A673 (cell line): Measurements from ENCODE around the gene TMEM205. TPM values are rescaled to one million over a fixed set of nuclear protein-coding genes. Genes with fewer than 3 reads are reported as not detected.
"Not testable (repeated sequence)": the region's sequence is repeated elsewhere in the genome, so short reads cannot be mapped to it uniquely, and the experiment has no call there.

Experiments
- BruUV-seq: library from RNA; stranded (reverse); fragments of 400-500 nt; replicated peaks from 2 replicates; lab custom pipeline; 2021; lab: Mats Ljungman, UMichigan
- CTCF ChIA-PET: fragments of 300-600 bp; sonication (Branson Sonifier 250); formaldehyde crosslinking; loops from one replicate; lab custom pipeline; 2022; ENCODE audit warnings: antibody characterized with exemption; lab: Charles Lee
- POLR2A ChIA-PET: fragments of 300-600 bp; sonication (Branson Sonifier 250); formaldehyde crosslinking; loops from one replicate; lab custom pipeline; 2022; ENCODE audit warnings: antibody characterized with exemption; ENCODE audit not compliant: low non-redundant PET; lab: Charles Lee
- DNase-seq: peaks from one replicate; pipeline ENCODE4 v3.0.0-alpha.2; 2015; ENCODE audit warnings: low spot score
- H3K27ac ChIP-seq: fragments of 200-600 bp; sonication (generic); 2 replicates; pipeline ENCODE4 v1.5.1; 2016; ENCODE audit warnings: mixed run types, low read depth, mild to moderate bottlenecking, mixed read lengths, antibody characterized with exemption, low read length; ENCODE audit not compliant: poor library complexity, severe bottlenecking
- H3K27me3 ChIP-seq: fragments of 200-600 bp; sonication (generic); replicated peaks from 2 replicates; pipeline ENCODE4 v1.6.1; 2017; ENCODE audit warnings: mixed run types, low read depth, mild to moderate bottlenecking, mixed read lengths, antibody characterized with exemption, low read length; ENCODE audit not compliant: insufficient read depth, poor library complexity
- H3K36me3 ChIP-seq: fragments of 200-600 bp; sonication (generic); 2 replicates; pipeline ENCODE4 v1.6.1; 2016; ENCODE audit warnings: mixed run types, mild to moderate bottlenecking, mixed read lengths, antibody characterized with exemption, low read length; ENCODE audit not compliant: insufficient read depth, poor library complexity, severe bottlenecking
- H3K4me1 ChIP-seq: fragments of 200-600 bp; sonication (generic); 2 replicates; pipeline ENCODE4 v1.6.1; 2017; ENCODE audit warnings: mixed run types, mild to moderate bottlenecking, mixed read lengths, antibody characterized with exemption, low read length; ENCODE audit not compliant: insufficient read depth, poor library complexity, severe bottlenecking
- H3K4me3 ChIP-seq: fragments of 200-600 bp; sonication (generic); 2 replicates; pipeline ENCODE4 v1.5.1; 2016; ENCODE audit warnings: low read depth, mixed run types, mild to moderate bottlenecking, mixed read lengths, low read length; ENCODE audit not compliant: poor library complexity, severe bottlenecking
- H3K9me3 ChIP-seq: fragments of 200-600 bp; sonication (generic); 2 replicates; pipeline ENCODE4 v1.6.1; 2016; ENCODE audit warnings: mixed run types, low read depth, mild to moderate bottlenecking, mixed read lengths, antibody characterized with exemption, low read length; ENCODE audit not compliant: poor library complexity, severe bottlenecking
- CTCF ChIP-seq: fragments of 300-800, 200-600 bp; sonication (generic); conservative IDR thresholded peaks from 2 replicates; pipeline ENCODE4 v1.5.1; 2017; ENCODE audit warnings: low read depth, mild to moderate bottlenecking, antibody characterized with exemption, low read length, moderate library complexity, mixed read lengths
- EZH2 ChIP-seq: fragments of 200-600 bp; sonication (generic); IDR thresholded peaks from 2 replicates; pipeline ENCODE4 v1.6.1; 2017; ENCODE audit warnings: borderline replicate concordance, low read depth, mild to moderate bottlenecking, mixed read lengths, antibody characterized with exemption, low read length; ENCODE audit not compliant: poor library complexity, severe bottlenecking
- intact Hi-C: fragments of 100-400 bp; cut with micrococcal nuclease; formaldehyde crosslinking; loops from one replicate; pipeline ENCODE4 v1.10.0; 2022; ENCODE audit not compliant: unreplicated experiment
- total RNA-seq: library from RNA; stranded (reverse); gene quantifications from 2 replicates; pipeline ENCODE4 v1.2.3, GENCODE V29; 2021

TMEM205 gene
- total RNA-seq, 1 experiment from 2014 or later = 94.3 TPM

- Histone ChIP-seq H3K36me3 (no peaks in the 10 kb centered on the region), H3K27ac (no peak overlapping the region), H3K4me3 (no peak overlapping the region), H3K27me3 (no peaks in the 10 kb centered on the region), H3K4me1 (no peaks in the 10 kb centered on the region), H3K9me3 (no peaks in the 10 kb centered on the region)
- ChIA-PET CTCF (no interaction called here), POLR2A (no interaction called here)
- no TSS peak for BruUV-seq
- TF ChIP-seq CTCF = no peak
- TF ChIP-seq EZH2 = no peak
- DNase-seq = no peak
- intact Hi-C loops = no loop called here
Observed at GRCh38 chr19:11356676-11357550, 10.8 kb upstream of the TMEM205 start.

GRCh38 chr19:11356074-11356397 lies 10.0 kb upstream of the TMEM205 start:
- TF ChIP-seq EZH2 (no peak), CTCF (no peak)
- CTCF ChIA-PET = no interaction called here
- no peaks in the 10 kb centered on the region for H3K4me1 ChIP-seq
- H3K9me3 ChIP-seq = no peaks in the 10 kb centered on the region
- DNase-seq = no peak
- intact Hi-C loops = no loop called here
- H3K27me3 ChIP-seq = no peaks in the 10 kb centered on the region
- BruUV-seq = no TSS peak
- POLR2A ChIA-PET = no interaction called here
- H3K4me3 ChIP-seq = peak overlapping the region; percentile 63
- H3K27ac ChIP-seq = no peak overlapping the region
- no peaks in the 10 kb centered on the region for H3K36me3 ChIP-seq

- peak within 1 kb of the TSS; percentile 47 for H3K27ac ChIP-seq
- intact Hi-C loops = no loop called here
- ChIA-PET POLR2A (no interaction called here), CTCF (no interaction called here)
- H3K9me3 ChIP-seq = no peaks in the 10 kb centered on the region
- H3K27me3 ChIP-seq = no peaks in the 10 kb centered on the region
- H3K36me3 ChIP-seq = no peaks in the 10 kb centered on the region
- peak within 1 kb of the TSS; percentile 63 for H3K4me3 ChIP-seq
- DNase-seq = peak; percentile 95
- TSS peak; percentile 52 for BruUV-seq
- TF ChIP-seq CTCF (no peak), EZH2 (no peak)
- no peaks in the 10 kb centered on the region for H3K4me1 ChIP-seq
Observed at GRCh38 chr19:11355160-11356073, 9.3 kb upstream of the TMEM205 start, which contains the start of gene PLPPR2. PLPPR2 (plus strand) TSS chr19:11355432; CDS start chr19:11357674, 2,242 bp downstream.

GRCh38 chr19:11354102-11354501 lies 8.0 kb upstream of the TMEM205 start:
- H3K27me3 ChIP-seq, CTCF ChIA-PET, BruUV-seq, H3K4me1 ChIP-seq, H3K9me3 ChIP-seq, POLR2A ChIA-PET, H3K36me3 ChIP-seq, H3K4me3 ChIP-seq, DNase-seq, H3K27ac ChIP-seq, intact Hi-C loops: not testable (repeated sequence)
